ENCODE data around the gene STK17B. TPM values are rescaled to one million over a fixed set of nuclear protein-coding genes. Genes with fewer than 3 reads are reported as not detected.

Gene STK17B
- total RNA-seq, 1 donor from 2014 or later: 42.6 TPM

DNA sequence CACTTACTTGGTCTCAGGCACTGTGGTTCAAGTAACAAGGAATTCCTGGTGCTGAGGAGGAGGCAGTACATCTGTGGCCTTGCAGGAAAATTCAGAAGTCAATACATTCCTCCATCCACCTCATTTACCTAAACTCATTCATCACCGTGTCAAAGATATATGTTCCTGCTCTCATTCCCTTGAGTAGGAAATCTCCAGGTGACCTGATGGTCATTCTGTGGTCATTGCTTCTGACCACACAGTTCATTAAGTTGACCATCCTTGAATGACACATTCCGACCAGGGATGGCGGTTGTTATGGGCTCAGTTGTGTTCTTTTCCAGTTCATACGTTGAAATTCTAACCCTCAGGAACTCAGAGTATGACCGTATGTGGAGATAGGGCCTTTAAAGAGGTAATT, 2.1 kb upstream of the STK17B start:
- DNase-seq (ENCODE audit: low read depth): peak; percentile 93
- Histone ChIP-seq H3K79me2 (ENCODE audit: insufficient read depth, low read length) (peaks cover 27% of the 10 kb centered on the region), H3K4me2 (ENCODE audit: low read length) (no peak overlapping the region), H3K36me3 (ENCODE audit: insufficient read depth, low read length) (no peaks in the 10 kb centered on the region), H2AFZ (ENCODE audit: low read depth, low read length) (no peak overlapping the region), H3K9ac (ENCODE audit: low read length) (no peak overlapping the region), H3K27me3 (ENCODE audit: insufficient read depth, low read length) (peaks cover 11% of the 10 kb centered on the region), H4K20me1 (ENCODE audit: insufficient read depth, low read length) (no peaks in the 10 kb centered on the region), H3K4me1 (ENCODE audit: insufficient read depth, low read length) (peaks cover 4% of the 10 kb centered on the region), H3K4me3 (ENCODE audit: insufficient read depth, low read depth, low read length) (no peak overlapping the region), H3K27ac (ENCODE audit: low read depth, low read length) (no peak overlapping the region), H3K9me3 (ENCODE audit: insufficient read depth, low read depth, low read length) (no peaks in the 10 kb centered on the region)
- FAIRE-seq: no peak
- Mint-ChIP-seq H3K4me1 (ENCODE audit: low read depth, unreplicated experiment) (no peaks in the 10 kb centered on the region), H3K27me3 (ENCODE audit: low read depth, unreplicated experiment) (peaks cover 9% of the 10 kb centered on the region), H3K9me3 (ENCODE audit: unreplicated experiment) (no peaks in the 10 kb centered on the region), H3K36me3 (ENCODE audit: low read depth, unreplicated experiment) (peaks cover 4% of the 10 kb centered on the region), H3K4me3 (ENCODE audit: unreplicated experiment) (no peak overlapping the region), H3K27ac (ENCODE audit: unreplicated experiment) (no peak overlapping the region)
- no peak for TF ChIP-seq EZH2 (IDR thresholded peaks at IDR 0.05; ENCODE audit: insufficient read depth, low read length)
- TF ChIP-seq, protein P1, sequence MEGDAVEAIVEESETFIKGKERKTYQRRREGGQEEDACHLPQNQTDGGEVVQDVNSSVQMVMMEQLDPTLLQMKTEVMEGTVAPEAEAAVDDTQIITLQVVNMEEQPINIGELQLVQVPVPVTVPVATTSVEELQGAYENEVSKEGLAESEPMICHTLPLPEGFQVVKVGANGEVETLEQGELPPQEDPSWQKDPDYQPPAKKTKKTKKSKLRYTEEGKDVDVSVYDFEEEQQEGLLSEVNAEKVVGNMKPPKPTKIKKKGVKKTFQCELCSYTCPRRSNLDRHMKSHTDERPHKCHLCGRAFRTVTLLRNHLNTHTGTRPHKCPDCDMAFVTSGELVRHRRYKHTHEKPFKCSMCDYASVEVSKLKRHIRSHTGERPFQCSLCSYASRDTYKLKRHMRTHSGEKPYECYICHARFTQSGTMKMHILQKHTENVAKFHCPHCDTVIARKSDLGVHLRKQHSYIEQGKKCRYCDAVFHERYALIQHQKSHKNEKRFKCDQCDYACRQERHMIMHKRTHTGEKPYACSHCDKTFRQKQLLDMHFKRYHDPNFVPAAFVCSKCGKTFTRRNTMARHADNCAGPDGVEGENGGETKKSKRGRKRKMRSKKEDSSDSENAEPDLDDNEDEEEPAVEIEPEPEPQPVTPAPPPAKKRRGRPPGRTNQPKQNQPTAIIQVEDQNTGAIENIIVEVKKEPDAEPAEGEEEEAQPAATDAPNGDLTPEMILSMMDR (IDR thresholded peaks at IDR 0.05; ENCODE audit: insufficient read depth, low read depth, low read length): no peak

DNA sequence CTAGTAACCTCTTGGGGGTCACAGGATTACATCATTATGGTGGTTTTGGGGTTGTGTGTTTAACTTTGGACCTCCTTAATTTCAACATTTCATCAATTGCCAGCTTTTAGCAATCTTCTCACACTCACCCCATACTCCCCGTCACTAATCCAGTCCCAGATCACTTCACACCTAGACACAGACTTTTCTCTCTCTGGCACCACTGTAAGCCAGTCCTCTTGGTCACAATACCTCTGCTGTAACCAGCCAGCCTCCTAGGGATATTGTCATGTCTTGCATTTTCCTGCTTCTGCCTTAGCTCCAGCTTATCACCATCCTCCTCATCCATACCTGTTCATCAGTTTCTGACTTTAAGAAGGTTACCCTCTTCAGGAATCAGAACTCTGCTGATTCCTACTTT, 1.6 kb upstream of the STK17B start:
- Mint-ChIP-seq H3K36me3 (ENCODE audit: low read depth, unreplicated experiment) (peaks cover 4% of the 10 kb centered on the region), H3K4me1 (ENCODE audit: low read depth, unreplicated experiment) (no peaks in the 10 kb centered on the region)

DNA sequence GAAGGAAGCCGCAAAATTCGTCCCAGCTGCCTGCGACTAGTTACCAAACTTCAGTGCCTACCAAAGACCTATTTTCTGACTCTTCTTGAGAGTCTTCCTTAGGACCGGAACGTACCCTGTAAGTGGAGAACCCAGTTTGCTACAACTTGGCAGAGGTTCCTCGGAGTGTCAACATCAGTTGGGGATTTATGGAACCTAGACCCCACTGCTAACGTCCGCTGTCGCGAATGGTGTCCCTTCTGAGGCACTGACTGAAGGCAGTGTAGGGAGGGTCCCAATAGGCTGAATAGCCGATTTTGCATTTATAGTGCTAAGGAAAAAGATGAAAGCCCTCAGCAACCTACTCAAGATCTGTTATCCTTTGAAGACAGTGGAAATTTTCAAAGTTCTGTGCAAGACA, 568 bp upstream of the STK17B start:
- Histone ChIP-seq H3K9me3 (ENCODE audit: insufficient read depth, low read depth, low read length) (no peaks in the 10 kb centered on the region), H3K4me3 (ENCODE audit: insufficient read depth, low read depth, low read length) (peak overlapping the region; percentile 66), H3K9ac (ENCODE audit: low read length) (peak overlapping the region; percentile 59), H3K36me3 (ENCODE audit: insufficient read depth, low read length) (no peaks in the 10 kb centered on the region), H2AFZ (ENCODE audit: low read depth, low read length) (peak overlapping the region; percentile 67), H3K27me3 (ENCODE audit: insufficient read depth, low read length) (peaks cover 11% of the 10 kb centered on the region), H3K4me2 (ENCODE audit: low read length) (peak overlapping the region; percentile 86), H3K4me1 (ENCODE audit: insufficient read depth, low read length) (peaks cover 18% of the 10 kb centered on the region), H3K79me2 (ENCODE audit: insufficient read depth, low read length) (peaks cover 42% of the 10 kb centered on the region), H3K27ac (ENCODE audit: low read depth, low read length) (no peak overlapping the region), H4K20me1 (ENCODE audit: insufficient read depth, low read length) (no peaks in the 10 kb centered on the region)
- TF ChIP-seq EZH2 (IDR thresholded peaks at IDR 0.05; ENCODE audit: insufficient read depth, low read length): no peak
- TF ChIP-seq, protein P1 (IDR thresholded peaks at IDR 0.05; ENCODE audit: insufficient read depth, low read depth, low read length): no peak
- Mint-ChIP-seq H3K27me3 (ENCODE audit: low read depth, unreplicated experiment) (peaks cover 9% of the 10 kb centered on the region), H3K4me1 (ENCODE audit: low read depth, unreplicated experiment) (peaks cover 8% of the 10 kb centered on the region), H3K9me3 (ENCODE audit: unreplicated experiment) (no peaks in the 10 kb centered on the region), H3K36me3 (ENCODE audit: low read depth, unreplicated experiment) (peaks cover 4% of the 10 kb centered on the region), H3K4me3 (ENCODE audit: unreplicated experiment) (peak overlapping the region; percentile 79), H3K27ac (ENCODE audit: unreplicated experiment) (no peak overlapping the region)
- FAIRE-seq (no peak), DNase-seq (ENCODE audit: low read depth) (peak; percentile 6)

More for the DNA sequence above, 1.6 kb upstream of the STK17B start:
- Histone ChIP-seq H2AFZ (ENCODE audit: low read depth, low read length) (no peak overlapping the region), H3K4me3 (ENCODE audit: insufficient read depth, low read depth, low read length) (no peak overlapping the region), H3K27me3 (ENCODE audit: insufficient read depth, low read length) (peaks cover 11% of the 10 kb centered on the region), H3K27ac (ENCODE audit: low read depth, low read length) (no peak overlapping the region), H3K36me3 (ENCODE audit: insufficient read depth, low read length) (no peaks in the 10 kb centered on the region), H3K4me2 (ENCODE audit: low read length) (no peak overlapping the region), H3K4me1 (ENCODE audit: insufficient read depth, low read length) (peaks cover 8% of the 10 kb centered on the region), H3K9me3 (ENCODE audit: insufficient read depth, low read depth, low read length) (no peaks in the 10 kb centered on the region), H3K9ac (ENCODE audit: low read length) (no peak overlapping the region), H3K79me2 (ENCODE audit: insufficient read depth, low read length) (peaks cover 32% of the 10 kb centered on the region), H4K20me1 (ENCODE audit: insufficient read depth, low read length) (no peaks in the 10 kb centered on the region)
- peaks cover 9% of the 10 kb centered on the region for H3K27me3 Mint-ChIP-seq (ENCODE audit: low read depth, unreplicated experiment)
- no peak for DNase-seq (ENCODE audit: low read depth)
- H3K9me3 Mint-ChIP-seq (ENCODE audit: unreplicated experiment): no peaks in the 10 kb centered on the region
- no peak for FAIRE-seq
- no peak overlapping the region for H3K4me3 Mint-ChIP-seq (ENCODE audit: unreplicated experiment)
- TF ChIP-seq, protein P1 (IDR thresholded peaks at IDR 0.05; ENCODE audit: insufficient read depth, low read depth, low read length): no peak
- no peak for TF ChIP-seq EZH2 (IDR thresholded peaks at IDR 0.05; ENCODE audit: insufficient read depth, low read length)
- H3K27ac Mint-ChIP-seq (ENCODE audit: unreplicated experiment): no peak overlapping the region
